ENCODE measurements around the gene CXCR1. TPM values are rescaled to one million over a fixed set of nuclear protein-coding genes. Genes with fewer than 3 reads are reported as not detected.

The CXCR1 gene
- total RNA-seq, 1 experiment from 2014 or later = not detected

- H3K27ac ChIP-seq (ENCODE audit: insufficient read length, low read depth, low read length) = no peak overlapping the region
- Mint-ChIP-seq H3K27me3 (ENCODE audit: low read depth) (peaks cover 5% of the 10 kb centered on the region), H3K27ac (no peak overlapping the region), H3K4me3 (no peak overlapping the region), H3K36me3 (ENCODE audit: insufficient read depth in 1 of 3, low read depth in 3 of 3) (no peaks in the 10 kb centered on the region), H3K9me3 (no peaks in the 10 kb centered on the region), H3K4me1 (peaks cover 6 to 9% of the 10 kb centered on the region in 2 experiments)
- TF ChIP-seq, protein P1, sequence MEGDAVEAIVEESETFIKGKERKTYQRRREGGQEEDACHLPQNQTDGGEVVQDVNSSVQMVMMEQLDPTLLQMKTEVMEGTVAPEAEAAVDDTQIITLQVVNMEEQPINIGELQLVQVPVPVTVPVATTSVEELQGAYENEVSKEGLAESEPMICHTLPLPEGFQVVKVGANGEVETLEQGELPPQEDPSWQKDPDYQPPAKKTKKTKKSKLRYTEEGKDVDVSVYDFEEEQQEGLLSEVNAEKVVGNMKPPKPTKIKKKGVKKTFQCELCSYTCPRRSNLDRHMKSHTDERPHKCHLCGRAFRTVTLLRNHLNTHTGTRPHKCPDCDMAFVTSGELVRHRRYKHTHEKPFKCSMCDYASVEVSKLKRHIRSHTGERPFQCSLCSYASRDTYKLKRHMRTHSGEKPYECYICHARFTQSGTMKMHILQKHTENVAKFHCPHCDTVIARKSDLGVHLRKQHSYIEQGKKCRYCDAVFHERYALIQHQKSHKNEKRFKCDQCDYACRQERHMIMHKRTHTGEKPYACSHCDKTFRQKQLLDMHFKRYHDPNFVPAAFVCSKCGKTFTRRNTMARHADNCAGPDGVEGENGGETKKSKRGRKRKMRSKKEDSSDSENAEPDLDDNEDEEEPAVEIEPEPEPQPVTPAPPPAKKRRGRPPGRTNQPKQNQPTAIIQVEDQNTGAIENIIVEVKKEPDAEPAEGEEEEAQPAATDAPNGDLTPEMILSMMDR (conservative IDR thresholded peaks at IDR 0.05) = no peak
- H2BK12ac ChIP-seq (ENCODE audit: insufficient read length, low read depth, low read length) = no peak overlapping the region
- H2BK5ac ChIP-seq (ENCODE audit: insufficient read length, low read length) = no peak overlapping the region
- H3K9me3 ChIP-seq (ENCODE audit: control insufficient read depth, low read depth, low read length) = no peaks in the 10 kb centered on the region
- no peak for DNase-seq
- no peak overlapping the region for H2BK15ac ChIP-seq (ENCODE audit: low read depth, low read length)
- no peak overlapping the region for H3K23ac ChIP-seq (ENCODE audit: insufficient read length, low read depth, low read length)
- H3T11ph ChIP-seq (ENCODE audit: low read length) = no peak overlapping the region
- no peak overlapping the region for H2BK20ac ChIP-seq (ENCODE audit: low read depth, low read length, poor library complexity, severe bottlenecking)
- no peak overlapping the region for H3K9ac ChIP-seq (ENCODE audit: extremely low read depth, insufficient read length, low read length)
- H2AK5ac ChIP-seq (ENCODE audit: insufficient read length, low read length) = no peak overlapping the region
- H3K56ac ChIP-seq (ENCODE audit: insufficient read length, low read depth, low read length) = no peak overlapping the region
- no peaks in the 10 kb centered on the region for H3K23me2 ChIP-seq (ENCODE audit: insufficient read length, low read depth, low read length, poor library complexity, severe bottlenecking)
- no peaks in the 10 kb centered on the region for H3K27me3 ChIP-seq (ENCODE audit: insufficient read depth, low read length)
- no peak overlapping the region for H4K5ac ChIP-seq (ENCODE audit: insufficient read length, low read depth, low read length)
- H3K4me1 ChIP-seq (ENCODE audit: insufficient read depth, low read length) = no peaks in the 10 kb centered on the region
- H3K79me2 ChIP-seq (ENCODE audit: insufficient read depth, low read length) = no peaks in the 10 kb centered on the region
- no peak overlapping the region for H3K18ac ChIP-seq (ENCODE audit: insufficient read length, low read depth, low read length)
- no peak overlapping the region for H3K4ac ChIP-seq (ENCODE audit: low read depth, low read length)
- H4K91ac ChIP-seq (ENCODE audit: insufficient read length, low read depth, low read length) = no peak overlapping the region
- no peak overlapping the region for H2BK120ac ChIP-seq (ENCODE audit: low read depth, low read length, poor library complexity, severe bottlenecking)
- no peak overlapping the region for H3K4me2 ChIP-seq (ENCODE audit: insufficient read depth, insufficient read length, low read length)
- no CpG with 5 or more reads among the region's 3 CpGs for WGBS (ENCODE audit: extremely low coverage, insufficient read length, low lambda C conversion rate)
- no peak overlapping the region for H4K8ac ChIP-seq (replicated peaks; ENCODE audit: insufficient read length, low read depth, low read length)
- no peak overlapping the region for H3K14ac ChIP-seq (ENCODE audit: insufficient read depth, low read length)
- H4K20me1 ChIP-seq (ENCODE audit: control insufficient read depth, insufficient read depth, insufficient read length) = no peaks in the 10 kb centered on the region
- H3K79me1 ChIP-seq (ENCODE audit: insufficient read depth, low read depth, low read length, poor library complexity, severe bottlenecking) = no peaks in the 10 kb centered on the region
- no peak overlapping the region for H2AFZ ChIP-seq (ENCODE audit: low read length)
These were observed 26.2 kb upstream of the CXCR1 start for GRCh38 chr2:218192902-218193430.

Measured in H9 (cell line).